ENCODE results near the gene FAM53A.

- TF ChIP-seq TCF12 (IDR thresholded peaks at IDR 0.05; ENCODE audit: low read depth) (no peak), TEAD4 (IDR thresholded peaks at IDR 0.05) (no peak), ZBTB7A (IDR thresholded peaks at IDR 0.05; ENCODE audit: low read depth) (no peak), TAF1 (IDR thresholded peaks at IDR 0.05; ENCODE audit: low read depth) (no peak), NFIC (IDR thresholded peaks at IDR 0.05) (no peak), EP300 (IDR thresholded peaks at IDR 0.05; ENCODE audit: borderline replicate concordance) (no peak), CREB1 (IDR thresholded peaks at IDR 0.05; ENCODE audit: low read depth) (no peak), REST (IDR thresholded peaks at IDR 0.05; ENCODE audit: low read depth) (no peak), FOXM1 (IDR thresholded peaks at IDR 0.05; ENCODE audit: borderline replicate concordance, low read depth) (no peak), EGR1 (IDR thresholded peaks at IDR 0.05) (no peak)
These were observed 34.2 kb upstream of the FAM53A start for GRCh38 chr4:1718095-1718850.
